H1 (cell line): ENCODE results near the gene SLC24A3. TPM values are rescaled to one million over a fixed set of nuclear protein-coding genes. Genes with fewer than 3 reads are reported as not detected.

Source experiments
- CTCF ChIA-PET: fragments of 300-600 bp; sonication (Branson Sonifier 250); formaldehyde crosslinking; loops from one replicate; lab custom pipeline; 2021; ENCODE audit not compliant: partially characterized antibody; lab: Charles Lee
- POLR2A ChIA-PET: fragments of 300-600 bp; sonication (Branson Sonifier 250); formaldehyde crosslinking; loops from one replicate; lab custom pipeline; 2021; ENCODE audit warnings: inconsistent platforms; ENCODE audit not compliant: partially characterized antibody; lab: Charles Lee
- DNase-seq, 2 experiments: peaks; one replicate each; pipeline versions ENCODE4 v3.0.0 to v3.0.0-alpha.2; 2010 to 2022; ENCODE audit warnings: low spot score in 2 of 2, low read depth in 1 of 2, mixed read lengths in 1 of 2
- FAIRE-seq: peaks from 2 replicates; lab custom pipeline; 2011; peaks lifted over from hg19 to GRCh38; lab: Jason Lieb, UNC
- H2AFZ ChIP-seq: 2 replicates; pipeline ENCODE4 v1.8.1; 2012; ENCODE audit warnings: low read length, inconsistent platforms
- H2AK5ac ChIP-seq: 2 replicates; pipeline ENCODE4 v1.6.1; 2013; ENCODE audit warnings: low read depth, low read length
- H2BK120ac ChIP-seq: replicated peaks from 2 replicates; pipeline ENCODE3; 2013; ENCODE audit warnings: low read depth, low read length, inconsistent platforms
- H2BK12ac ChIP-seq: 2 replicates; pipeline ENCODE4 v1.6.1; 2013; ENCODE audit warnings: low read depth, low read length
- H2BK15ac ChIP-seq: 2 replicates; pipeline ENCODE4 v1.6.1; 2013; ENCODE audit warnings: low read length
- H2BK20ac ChIP-seq: 2 replicates; pipeline ENCODE4 v1.6.1; 2013; ENCODE audit warnings: low read length
- H2BK5ac ChIP-seq: 2 replicates; pipeline ENCODE4 v1.6.1; 2013; ENCODE audit warnings: low read depth, low read length
- H3K14ac ChIP-seq: 2 replicates; pipeline ENCODE4 v1.6.1; 2013; ENCODE audit warnings: inconsistent platforms; ENCODE audit not compliant: insufficient read length
- H3K18ac ChIP-seq: 2 replicates; pipeline ENCODE4 v1.6.1; 2013; ENCODE audit warnings: low read length; ENCODE audit errors: extremely low read depth
- H3K23ac ChIP-seq: 2 replicates; pipeline ENCODE4 v1.6.1; 2013; ENCODE audit warnings: inconsistent platforms; ENCODE audit not compliant: insufficient read length
- H3K23me2 ChIP-seq: 2 replicates; pipeline ENCODE4 v1.6.1; 2013; ENCODE audit warnings: low read depth, low read length
- H3K27ac ChIP-seq: 2 replicates; pipeline ENCODE4 v1.6.1; 2011; ENCODE audit warnings: low read depth, low read length, inconsistent platforms
- H3K27me3 ChIP-seq, 4 experiments: replicated peaks in 1 of 4; 1 replicate in 1 of 4; 2 replicates in 3 of 4; pipeline versions ENCODE4 v1.6.1 to v1.8.1; 2011 to 2013; ENCODE audit warnings: low read length in 3 of 4, mild to moderate bottlenecking in 3 of 4, inconsistent platforms in 2 of 4, mixed read lengths in 2 of 4, moderate library complexity in 1 of 4; ENCODE audit not compliant: control insufficient read depth in 3 of 4, insufficient read depth in 3 of 4; ENCODE audit errors: extremely low read depth in 1 of 4
- H3K36me3 ChIP-seq, 4 experiments: 2 replicates each; pipeline versions ENCODE4 v1.6.1 to v1.8.1; 2011 to 2013; ENCODE audit warnings: mild to moderate bottlenecking in 4 of 4, low read length in 3 of 4, moderate library complexity in 2 of 4, control low read depth in 1 of 4, inconsistent platforms in 1 of 4; ENCODE audit not compliant: insufficient read depth in 4 of 4, control insufficient read depth in 2 of 4
- H3K4ac ChIP-seq: replicated peaks from 2 replicates; pipeline ENCODE3; 2013; ENCODE audit warnings: low read length, low read depth, mixed read lengths, inconsistent platforms; ENCODE audit not compliant: insufficient read length
- H3K4me1 ChIP-seq, 4 experiments: replicated peaks in 1 of 4; 1 replicate in 1 of 4; 2 replicates in 3 of 4; pipeline versions ENCODE4 v1.6.1 to v1.8.1; 2011 to 2013; ENCODE audit warnings: low read length in 3 of 4, inconsistent platforms in 2 of 4, mixed read lengths in 1 of 4; ENCODE audit not compliant: insufficient read depth in 4 of 4, control insufficient read depth in 3 of 4
- H3K4me2 ChIP-seq, 2 experiments: 2 replicates each; pipeline versions ENCODE4 v1.6.1 to v1.8.1; 2011 to 2013; ENCODE audit warnings: low read depth in 2 of 2, low read length in 2 of 2, control low read depth in 1 of 2, inconsistent platforms in 1 of 2, mild to moderate bottlenecking in 1 of 2; ENCODE audit not compliant: insufficient read depth in 1 of 2
- H3K4me3 ChIP-seq, 4 experiments: fragments of 200-600, 300-600 bp in 1 of 4; sonication (generic), shearing (Covaris generic), sonication (Bioruptor Twin) in 1 of 4; 2 replicates each; pipeline versions ENCODE4 v1.5.1 to v1.8.1; 2011 to 2016; ENCODE audit warnings: low read length in 4 of 4, low read depth in 3 of 4, control low read depth in 2 of 4, inconsistent platforms in 2 of 4, mild to moderate bottlenecking in 2 of 4, mixed read lengths in 1 of 4, moderate library complexity in 1 of 4; ENCODE audit not compliant: insufficient read depth in 2 of 4; ENCODE audit errors: extremely low read depth in 1 of 4
- H3K56ac ChIP-seq: replicated peaks from 2 replicates; pipeline ENCODE3; 2013; ENCODE audit warnings: low read depth, mild to moderate bottlenecking, mixed read lengths, low read length, inconsistent platforms; ENCODE audit not compliant: insufficient read length
- H3K79me1 ChIP-seq: 2 replicates; pipeline ENCODE4 v1.6.1; 2013; ENCODE audit warnings: low read depth, low read length, control low read depth
- H3K79me2 ChIP-seq, 2 experiments: 2 replicates each; pipeline versions ENCODE4 v1.6.1 to v1.8.1; 2012 to 2013; ENCODE audit warnings: low read length in 2 of 2, mild to moderate bottlenecking in 2 of 2, inconsistent platforms in 1 of 2; ENCODE audit not compliant: insufficient read depth in 2 of 2, control insufficient read depth in 1 of 2
- H3K9ac ChIP-seq, 4 experiments: replicated peaks in 1 of 4; 1 replicate in 1 of 4; 2 replicates in 3 of 4; pipeline versions ENCODE4 v1.6.1 to v1.8.1; 2011 to 2013; ENCODE audit warnings: low read depth in 3 of 4, low read length in 3 of 4, control low read depth in 2 of 4, mild to moderate bottlenecking in 2 of 4, moderate library complexity in 2 of 4, inconsistent platforms in 1 of 4; ENCODE audit errors: extremely low read depth in 1 of 4
- H3K9me3 ChIP-seq, 2 experiments: 2 replicates each; pipeline versions ENCODE4 v1.6.1 to v1.8.1; 2012 to 2013; ENCODE audit warnings: mild to moderate bottlenecking in 2 of 2, moderate library complexity in 2 of 2, control low read depth in 1 of 2, inconsistent platforms in 1 of 2, low read depth in 1 of 2, low read length in 1 of 2, mixed read lengths in 1 of 2; ENCODE audit not compliant: insufficient read depth in 2 of 2
- H4K20me1 ChIP-seq, 2 experiments: replicated peaks in 1 of 2; 2 replicates each; pipeline versions ENCODE3 to v1.8.1; 2011 to 2013; ENCODE audit warnings: inconsistent platforms in 2 of 2, low read length in 2 of 2, mild to moderate bottlenecking in 1 of 2; ENCODE audit not compliant: insufficient read depth in 2 of 2, control insufficient read depth in 1 of 2
- H4K5ac ChIP-seq: 2 replicates; pipeline ENCODE4 v1.6.1; 2013; ENCODE audit warnings: low read length, low read depth, mixed read lengths, inconsistent platforms; ENCODE audit not compliant: insufficient read length
- H4K8ac ChIP-seq: 2 replicates; pipeline ENCODE4 v1.8.0; 2013; ENCODE audit warnings: mild to moderate bottlenecking, moderate library complexity, low read length, inconsistent platforms; ENCODE audit not compliant: insufficient read depth; ENCODE audit errors: extremely low read depth
- H4K91ac ChIP-seq: replicated peaks from 2 replicates; pipeline ENCODE3; 2013; ENCODE audit warnings: low read length, mixed read lengths, inconsistent platforms; ENCODE audit not compliant: insufficient read length
- CTBP2 ChIP-seq: IDR thresholded peaks from 2 replicates; pipeline ENCODE4 v1.7.0; 2011; ENCODE audit warnings: borderline replicate concordance, mild to moderate bottlenecking, moderate library complexity, mixed read lengths, low read length; ENCODE audit not compliant: insufficient read depth, insufficient read length
- MAFK ChIP-seq: IDR thresholded peaks from 2 replicates; pipeline ENCODE4 v1.6.1; 2012; ENCODE audit warnings: low read depth, mild to moderate bottlenecking, improper control_type of control experiment, low read length
- WGBS, 2 experiments: shearing (Covaris generic) in 1 of 2; methylation state at CpG; one replicate each; pipeline versions ENCODE4 v1.1.6 to v1.1.7; 2013 to 2015; ENCODE audit warnings: low lambda C conversion rate in 2 of 2, mixed read lengths in 2 of 2, inconsistent platforms in 1 of 2, low coverage in 1 of 2, missing lambda C conversion rate in 1 of 2; ENCODE audit not compliant: insufficient replicate concordance in 2 of 2, insufficient coverage in 1 of 2, insufficient read length in 1 of 2; ENCODE audit errors: extremely low coverage in 1 of 2, missing lambda C conversion rate in 1 of 2; 5-methylcytosine and 5-hydroxymethylcytosine counted together
- polyA plus RNA-seq, 7 experiments: library from polyadenylated mRNA; depleted of rRNA in 3 of 7; stranded (reverse) in 5 of 7; unstranded in 2 of 7; fragments of >200 nt in 5 of 7; fragments of 200-250 nt in 2 of 7; gene quantifications; 1 replicate in 5 of 7; 2 replicates in 1 of 7; 4 replicates in 1 of 7; pipeline versions ENCODE4 v1.2.1 to v1.2.3, GENCODE V29; 2011 to 2013; ENCODE audit warnings: missing spikeins in 2 of 7, mixed read lengths in 2 of 7
- total RNA-seq: library from RNA; stranded (reverse); fragmentation: NEBNext Ultra II Directional; extraction: Animal tissue kit (Norgen Biotek cat#: 25700); gene quantifications from 2 replicates; pipeline ENCODE4 v1.2.1, GENCODE V29; 2021

The SLC24A3 gene
- total and polyA plus RNA-seq, 2 of the 8 experiments (the other 6 are each of a cell fraction or from before 2014, with no cell fraction given), result 4.5 to 6.3 TPM

DNA sequence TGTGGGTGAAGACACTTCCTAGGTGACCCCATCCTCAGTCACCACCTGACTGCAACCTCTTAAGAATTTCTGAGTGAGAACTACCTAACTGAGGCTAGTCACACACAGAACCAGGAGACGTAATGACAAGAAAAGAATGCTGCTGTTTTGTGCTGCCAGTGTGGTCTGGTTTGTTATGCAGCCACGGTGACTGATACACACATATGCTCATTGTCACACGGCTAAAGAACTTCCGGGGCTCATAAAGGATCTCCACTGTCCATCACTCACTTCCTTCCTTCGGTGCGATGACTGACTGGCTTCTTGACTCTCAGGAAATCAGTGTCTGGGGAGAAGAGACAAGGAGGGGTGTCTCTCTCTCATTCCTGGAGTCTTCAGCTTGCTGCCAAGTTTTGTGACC, 88.0 kb downstream of the SLC24A3 start:
- Histone ChIP-seq H3K4me2 (no peak overlapping the region), H3K9ac (no peak overlapping the region), H3K79me1 (no peaks in the 10 kb centered on the region), H3K27ac (no peak overlapping the region), H2BK120ac (no peak overlapping the region), H3K18ac (no peak overlapping the region), H4K91ac (no peak overlapping the region), H4K8ac (no peak overlapping the region), H2AFZ (no peak overlapping the region), H3K14ac (no peak overlapping the region), H3K36me3 (no peaks in the 10 kb centered on the region; a peak in 1 of 8 replicates), H3K27me3 (no peaks in the 10 kb centered on the region), H3K23me2 (no peaks in the 10 kb centered on the region; the same call in 1 of the 2 replicates), H3K4ac (no peak overlapping the region), H4K20me1 (no peaks in the 10 kb centered on the region), H3K4me3 (no peak overlapping the region), H2BK5ac (no peak overlapping the region), H3K56ac (no peak overlapping the region), H3K79me2 (no peaks in the 10 kb centered on the region), H3K9me3 (peaks cover 2 to 5% of the 10 kb centered on the region in 2 experiments; a peak in 1 of 4 replicates), H3K23ac (no peak overlapping the region), H2BK15ac (no peak overlapping the region), H2BK20ac (no peak overlapping the region), H4K5ac (no peak overlapping the region), H2BK12ac (no peak overlapping the region), H3K4me1 (peaks cover 0 to 7% (median 1%) of the 10 kb centered on the region in 4 experiments; a peak in 2 of 7 replicates), H2AK5ac (no peak overlapping the region)
- FAIRE-seq (no peak), DNase-seq (no peak)
- WGBS, 2 experiments, result 93% methylated on average over 6 of the region's 6 CpGs; no CpG with 5 or more reads in 1 of the 2 experiments
- ChIA-PET POLR2A (no interaction called here), CTCF (interaction anchor here (0.5 to 1.2 kb wide), 3 partner anchors 10 to 283 kb away, joined by 3 read pairs; no protein-coding TSS in a partner anchor)
- TF ChIP-seq MAFK (no peak), CTBP2 (no peak)
